ENCODE measurements around the gene THADA.

- TF ChIP-seq POLR2AphosphoS5 (IDR thresholded peaks at IDR 0.05; ENCODE audit: low read depth, low read length) (no peak), REST (IDR thresholded peaks at IDR 0.05; ENCODE audit: insufficient read depth in 1 of 2, low read depth in 2 of 2, low read length in 2 of 2) (no peak), TAF1 (IDR thresholded peaks at IDR 0.05; ENCODE audit: borderline replicate concordance, insufficient read depth, low read length) (no peak), SIN3A (IDR thresholded peaks at IDR 0.05; ENCODE audit: borderline replicate concordance, insufficient read depth, low read length) (no peak), FOXP2 (optimal IDR thresholded peaks at IDR 0.05; ENCODE audit: borderline replicate concordance, extremely low read depth, extremely low read length, insufficient read depth) (no peak)
Measured at GRCh38 chr2:43444989-43445645, 150.7 kb downstream of the THADA start.
